SK-N-SH (cell line): ENCODE results near the gene FZD1. TPM values are rescaled to one million over a fixed set of nuclear protein-coding genes. Genes with fewer than 3 reads are reported as not detected.

Experiments used
- CTCF ChIA-PET: fragments of 300-600, 350-600 bp; formaldehyde crosslinking; extraction: SDS; loops from one replicate; lab custom pipeline; 2021; lab: Yijun Ruan, JAX
- POLR2A ChIA-PET: fragments of 350-600 bp; sonication (Branson Sonifier 250); formaldehyde crosslinking; extraction: SDS; loops from one replicate; lab custom pipeline; 2020; ENCODE audit warnings: antibody characterized with exemption, inconsistent platforms; lab: Yijun Ruan, JAX
- DNase-seq: peaks from one replicate; pipeline ENCODE4 v3.0.0; 2012
- H2AFZ ChIP-seq: fragments of 200-600 bp; sonication (generic); 2 replicates; pipeline ENCODE4 v1.8.1; 2016; ENCODE audit warnings: antibody characterized with exemption, mild to moderate bottlenecking, low read depth
- H3F3A ChIP-seq: fragments of 200-600 bp; sonication (generic); replicated peaks from 2 replicates; pipeline ENCODE3; 2016; ENCODE audit warnings: antibody characterized with exemption, mild to moderate bottlenecking; ENCODE audit not compliant: insufficient read depth
- H3K27ac ChIP-seq, 2 experiments: fragments of 200-500 bp in 1 of 2; fragments of 200-600 bp in 1 of 2; sonication (Bioruptor generic) in 1 of 2; sonication (generic), shearing (Covaris generic) in 1 of 2; 2 replicates each; pipeline versions ENCODE4 v1.5.1 to v1.6.1; 2014 to 2016; ENCODE audit warnings: low read depth in 2 of 2, inconsistent platforms in 1 of 2, low read length in 1 of 2, mild to moderate bottlenecking in 1 of 2, mixed read lengths in 1 of 2
- H3K27me3 ChIP-seq: fragments of 200-600 bp; sonication (generic), shearing (Covaris generic); 2 replicates; pipeline ENCODE4 v1.6.1; 2016; ENCODE audit warnings: mixed run types; ENCODE audit not compliant: insufficient read depth
- H3K36me3 ChIP-seq, 2 experiments: fragments of 200-500 bp in 1 of 2; fragments of 200-600 bp in 1 of 2; sonication (Bioruptor generic) in 1 of 2; sonication (generic) in 1 of 2; replicated peaks in 1 of 2; 2 replicates each; pipeline versions ENCODE3 to v1.5.1; 2014 to 2016; ENCODE audit warnings: low read length in 1 of 2, mild to moderate bottlenecking in 1 of 2; ENCODE audit not compliant: insufficient read depth in 2 of 2, control insufficient read depth in 1 of 2
- H3K4me1 ChIP-seq, 2 experiments: fragments of 200-500 bp in 1 of 2; fragments of 200-600 bp in 1 of 2; sonication (Bioruptor generic) in 1 of 2; sonication (generic), shearing (Covaris generic) in 1 of 2; 2 replicates each; pipeline versions ENCODE4 v1.5.1 to v1.6.1; 2014 to 2016; ENCODE audit warnings: low read depth in 1 of 2, low read length in 1 of 2, mixed run types in 1 of 2; ENCODE audit not compliant: insufficient read depth in 2 of 2, control insufficient read depth in 1 of 2
- H3K4me2 ChIP-seq: fragments of 200-600 bp; sonication (generic), shearing (Covaris generic); 2 replicates; pipeline ENCODE4 v1.6.1; 2017; ENCODE audit warnings: mixed run types
- H3K4me3 ChIP-seq, 2 experiments: fragments of 200-500 bp in 1 of 2; fragments of 200-600 bp in 1 of 2; sonication (Bioruptor generic) in 1 of 2; sonication (generic), shearing (Covaris generic) in 1 of 2; 2 replicates each; pipeline versions ENCODE4 v1.5.1 to v1.8.1; 2014 to 2016; ENCODE audit warnings: low read depth in 2 of 2, inconsistent platforms in 1 of 2, low read length in 1 of 2, mild to moderate bottlenecking in 1 of 2, mixed read lengths in 1 of 2, moderate library complexity in 1 of 2
- H3K79me2 ChIP-seq: fragments of 200-600 bp; sonication (generic); 2 replicates; pipeline ENCODE4 v1.8.1; 2017; ENCODE audit warnings: mild to moderate bottlenecking; ENCODE audit not compliant: insufficient read depth
- H3K9ac ChIP-seq: fragments of 200-600 bp; sonication (generic); 2 replicates; pipeline ENCODE4 v1.6.1; 2017; ENCODE audit warnings: mixed run types
- H3K9me2 ChIP-seq: fragments of 200-600 bp; sonication (generic); 2 replicates; pipeline ENCODE4 v1.6.1; 2017; ENCODE audit warnings: mixed run types
- H3K9me3 ChIP-seq: fragments of 200-600 bp; sonication (generic); 2 replicates; pipeline ENCODE4 v1.6.1; 2017; ENCODE audit warnings: mixed run types, mild to moderate bottlenecking, moderate library complexity
- H4K20me1 ChIP-seq: fragments of 200-600 bp; sonication (generic); 2 replicates; pipeline ENCODE4 v1.6.1; 2017; ENCODE audit warnings: mild to moderate bottlenecking, mixed run types; ENCODE audit not compliant: insufficient read depth
- CHD2 ChIP-seq: fragments of 150-350 bp; IDR thresholded peaks from 2 replicates; pipeline ENCODE4 v1.6.1; 2018; ENCODE audit warnings: low read length; ENCODE audit not compliant: partially characterized antibody
- ELF1 ChIP-seq: IDR thresholded peaks from 2 replicates; pipeline ENCODE4 v1.4.0; 2012
- EZH2phosphoT487 ChIP-seq: fragments of 200-600 bp; sonication (generic); IDR thresholded peaks from 2 replicates; pipeline ENCODE4 v1.6.1; 2017; ENCODE audit warnings: low read depth, mixed run types, mild to moderate bottlenecking, antibody characterized with exemption, moderate library complexity, borderline replicate concordance
- JUND ChIP-seq: IDR thresholded peaks from 2 replicates; pipeline ENCODE4 v1.4.0; 2012
- MEF2A ChIP-seq: IDR thresholded peaks from 2 replicates; pipeline ENCODE4 v1.4.0; 2012; ENCODE audit warnings: low read depth, borderline replicate concordance
- MXI1 ChIP-seq: IDR thresholded peaks from 2 replicates; pipeline ENCODE4 v1.6.1; 2012; ENCODE audit warnings: mild to moderate bottlenecking, low read depth, low read length, improper control_type of control experiment
- POLR2AphosphoS5 ChIP-seq: IDR thresholded peaks from 2 replicates; pipeline ENCODE4 v1.6.1; 2012; ENCODE audit warnings: low read depth, low read length
- RCOR1 ChIP-seq: fragments of 150-350 bp; IDR thresholded peaks from 2 replicates; pipeline ENCODE4 v1.6.1; 2017; ENCODE audit warnings: antibody characterized with exemption, low read length
- RXRA ChIP-seq: IDR thresholded peaks from 2 replicates; pipeline ENCODE4 v1.4.0; 2012; ENCODE audit warnings: low read depth, mild to moderate bottlenecking, borderline replicate concordance
- SIN3A ChIP-seq: IDR thresholded peaks from 2 replicates; pipeline ENCODE4 v1.6.1; 2012; ENCODE audit warnings: low read depth, mild to moderate bottlenecking, low read length, moderate library complexity, borderline replicate concordance
- TAF1 ChIP-seq: IDR thresholded peaks from 2 replicates; pipeline ENCODE4 v1.6.1; 2012; ENCODE audit warnings: low read depth, mild to moderate bottlenecking, low read length, moderate library complexity, borderline replicate concordance
- TEAD4 ChIP-seq: IDR thresholded peaks from 2 replicates; pipeline ENCODE4 v1.4.0; 2012; ENCODE audit warnings: mild to moderate bottlenecking, borderline replicate concordance; ENCODE audit not compliant: insufficient read depth
- YY1 ChIP-seq: IDR thresholded peaks from 2 replicates; pipeline ENCODE4 v1.4.0; 2012; ENCODE audit warnings: low read depth, mild to moderate bottlenecking
- WGBS: methylation state at CpG from one replicate; pipeline ENCODE4 v1.1.6; 2017; ENCODE audit warnings: low lambda C conversion rate; 5-methylcytosine and 5-hydroxymethylcytosine counted together
- polyA plus RNA-seq, 3 experiments: library from polyadenylated mRNA; depleted of rRNA; stranded (reverse); fragments of >200 nt; gene quantifications; 2 replicates each; pipeline ENCODE4 v1.2.3, GENCODE V29; 2012
- TF ChIP-seq, protein P1 (sequence below): IDR thresholded peaks from 2 replicates; pipeline ENCODE4 v1.6.1; 2012; ENCODE audit warnings: mild to moderate bottlenecking, low read depth, low read length, moderate library complexity
- TF ChIP-seq, protein P2 (sequence below): fragments of 200-600 bp; sonication (generic); IDR thresholded peaks from 2 replicates; pipeline ENCODE4 v1.6.1; 2017; ENCODE audit warnings: antibody characterized with exemption, mild to moderate bottlenecking, moderate library complexity
- TF ChIP-seq, protein P3 (sequence below): fragments of 150-350 bp; IDR thresholded peaks from 2 replicates; pipeline ENCODE4 v1.6.1; 2017; ENCODE audit warnings: antibody characterized with exemption, low read length, low read depth, borderline replicate concordance
- TF ChIP-seq, protein P4 (sequence below): IDR thresholded peaks from 2 replicates; pipeline ENCODE4 v1.4.0; 2012; ENCODE audit warnings: low read depth, borderline replicate concordance

Gene FZD1
- polyA plus RNA-seq, 1 of the 3 experiments (the other 2 are of a cell fraction), result 3.8 TPM

DNA sequence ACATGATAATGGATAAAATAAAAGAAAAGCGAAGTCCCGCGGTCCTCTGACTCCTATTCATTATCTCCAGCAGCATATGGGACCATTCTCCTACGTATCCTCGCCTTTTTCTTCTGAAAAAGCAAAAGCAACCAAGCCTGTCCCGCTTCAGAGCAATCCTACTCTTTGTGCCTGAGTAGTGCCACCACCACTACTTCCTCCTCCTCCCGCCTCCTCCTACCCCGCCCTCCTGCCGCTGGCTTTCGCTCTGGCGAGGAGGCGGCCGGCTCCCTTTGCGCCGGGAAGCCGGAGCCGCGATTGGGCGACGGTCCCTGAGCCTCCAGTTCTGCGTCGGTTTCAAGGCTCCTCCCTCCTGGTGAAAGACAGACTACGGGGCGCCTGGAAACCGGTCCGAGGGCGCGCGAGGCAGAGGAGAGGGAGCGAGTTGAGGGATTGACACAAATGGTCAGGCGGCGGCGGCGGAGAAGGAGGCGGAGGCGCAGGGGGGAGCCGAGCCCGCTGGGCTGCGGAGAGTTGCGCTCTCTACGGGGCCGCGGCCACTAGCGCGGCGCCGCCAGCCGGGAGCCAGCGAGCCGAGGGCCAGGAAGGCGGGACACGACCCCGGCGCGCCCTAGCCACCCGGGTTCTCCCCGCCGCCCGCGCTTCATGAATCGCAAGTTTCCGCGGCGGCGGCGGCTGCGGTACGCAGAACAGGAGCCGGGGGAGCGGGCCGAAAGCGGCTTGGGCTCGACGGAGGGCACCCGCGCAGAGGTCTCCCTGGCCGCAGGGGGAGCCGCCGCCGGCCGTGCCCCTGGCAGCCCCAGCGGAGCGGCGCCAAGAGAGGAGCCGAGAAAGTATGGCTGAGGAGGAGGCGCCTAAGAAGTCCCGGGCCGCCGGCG, at the start of gene FZD1 (continued):
- TF ChIP-seq, protein P1, sequence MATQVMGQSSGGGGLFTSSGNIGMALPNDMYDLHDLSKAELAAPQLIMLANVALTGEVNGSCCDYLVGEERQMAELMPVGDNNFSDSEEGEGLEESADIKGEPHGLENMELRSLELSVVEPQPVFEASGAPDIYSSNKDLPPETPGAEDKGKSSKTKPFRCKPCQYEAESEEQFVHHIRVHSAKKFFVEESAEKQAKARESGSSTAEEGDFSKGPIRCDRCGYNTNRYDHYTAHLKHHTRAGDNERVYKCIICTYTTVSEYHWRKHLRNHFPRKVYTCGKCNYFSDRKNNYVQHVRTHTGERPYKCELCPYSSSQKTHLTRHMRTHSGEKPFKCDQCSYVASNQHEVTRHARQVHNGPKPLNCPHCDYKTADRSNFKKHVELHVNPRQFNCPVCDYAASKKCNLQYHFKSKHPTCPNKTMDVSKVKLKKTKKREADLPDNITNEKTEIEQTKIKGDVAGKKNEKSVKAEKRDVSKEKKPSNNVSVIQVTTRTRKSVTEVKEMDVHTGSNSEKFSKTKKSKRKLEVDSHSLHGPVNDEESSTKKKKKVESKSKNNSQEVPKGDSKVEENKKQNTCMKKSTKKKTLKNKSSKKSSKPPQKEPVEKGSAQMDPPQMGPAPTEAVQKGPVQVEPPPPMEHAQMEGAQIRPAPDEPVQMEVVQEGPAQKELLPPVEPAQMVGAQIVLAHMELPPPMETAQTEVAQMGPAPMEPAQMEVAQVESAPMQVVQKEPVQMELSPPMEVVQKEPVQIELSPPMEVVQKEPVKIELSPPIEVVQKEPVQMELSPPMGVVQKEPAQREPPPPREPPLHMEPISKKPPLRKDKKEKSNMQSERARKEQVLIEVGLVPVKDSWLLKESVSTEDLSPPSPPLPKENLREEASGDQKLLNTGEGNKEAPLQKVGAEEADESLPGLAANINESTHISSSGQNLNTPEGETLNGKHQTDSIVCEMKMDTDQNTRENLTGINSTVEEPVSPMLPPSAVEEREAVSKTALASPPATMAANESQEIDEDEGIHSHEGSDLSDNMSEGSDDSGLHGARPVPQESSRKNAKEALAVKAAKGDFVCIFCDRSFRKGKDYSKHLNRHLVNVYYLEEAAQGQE, result peak; percentile 77; the same call in 1 of the 2 replicates
- TF ChIP-seq TAF1, result 0 out of 2 replicates have a peak, but pooled peaks have one; percentile 55
- TF ChIP-seq POLR2AphosphoS5, result peak; percentile 38; the same call in 1 of the 2 replicates
- peak; percentile 88; the same call in 1 of the 2 replicates for TF ChIP-seq SIN3A
- no peak for TF ChIP-seq EZH2phosphoT487
- TF ChIP-seq ELF1, result peak; percentile 61
- no peak; the same call in 1 of the 2 replicates for TF ChIP-seq MXI1
- no peak for TF ChIP-seq JUND
- TF ChIP-seq RXRA, result peak; percentile 11; the same call in 1 of the 2 replicates
- no peak; the same call in 1 of the 2 replicates for TF ChIP-seq MEF2A

DNA sequence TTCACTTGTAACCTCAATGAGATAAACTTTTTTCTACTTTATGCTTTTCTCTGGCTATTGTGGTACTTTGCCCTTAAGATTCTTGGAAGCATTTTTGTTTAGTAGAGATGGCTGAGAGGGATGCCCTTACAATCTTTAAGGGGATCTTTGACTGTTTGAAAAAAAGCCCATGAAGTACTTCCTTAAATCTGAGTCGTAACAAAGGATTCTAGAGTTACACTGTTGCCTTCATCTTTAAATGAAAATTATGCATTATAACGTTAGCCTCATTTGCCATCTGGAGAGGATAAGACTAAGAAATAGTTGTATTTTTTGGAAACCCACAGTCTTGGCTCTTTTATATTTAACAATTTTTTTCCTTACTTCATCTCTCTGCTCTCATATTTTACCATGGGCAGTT, 37.8 kb upstream of the FZD1 start:
- H3K9me2 ChIP-seq, result no peaks in the 10 kb centered on the region
- no peaks in the 10 kb centered on the region for H4K20me1 ChIP-seq
- H3K9me3 ChIP-seq, result no peaks in the 10 kb centered on the region
- no peak overlapping the region for H3K4me2 ChIP-seq
- H3K4me3 ChIP-seq, result no peak overlapping the region
- DNase-seq, result no peak
- no peak overlapping the region for H2AFZ ChIP-seq
- H3K27ac ChIP-seq, result no peak overlapping the region
- H3K36me3 ChIP-seq, result no peaks in the 10 kb centered on the region
- H3K4me1 ChIP-seq, result peaks cover 0 to 21% of the 10 kb centered on the region in 2 experiments; a peak in 1 of 4 replicates
- H3K27me3 ChIP-seq, result no peaks in the 10 kb centered on the region
- POLR2A ChIA-PET, result no interaction called here
- H3K79me2 ChIP-seq, result no peaks in the 10 kb centered on the region
- H3F3A ChIP-seq, result peaks cover 4% of the 10 kb centered on the region
- CTCF ChIA-PET, result interaction anchor here (1.7 to 2.5 kb wide), 2 partner anchors 14 kb away, joined by 7 to 13 read pairs; no protein-coding TSS in a partner anchor
- WGBS, result 34% methylated on average over 2 of the region's 2 CpGs
- no peak overlapping the region for H3K9ac ChIP-seq
- TF ChIP-seq, protein P2, sequence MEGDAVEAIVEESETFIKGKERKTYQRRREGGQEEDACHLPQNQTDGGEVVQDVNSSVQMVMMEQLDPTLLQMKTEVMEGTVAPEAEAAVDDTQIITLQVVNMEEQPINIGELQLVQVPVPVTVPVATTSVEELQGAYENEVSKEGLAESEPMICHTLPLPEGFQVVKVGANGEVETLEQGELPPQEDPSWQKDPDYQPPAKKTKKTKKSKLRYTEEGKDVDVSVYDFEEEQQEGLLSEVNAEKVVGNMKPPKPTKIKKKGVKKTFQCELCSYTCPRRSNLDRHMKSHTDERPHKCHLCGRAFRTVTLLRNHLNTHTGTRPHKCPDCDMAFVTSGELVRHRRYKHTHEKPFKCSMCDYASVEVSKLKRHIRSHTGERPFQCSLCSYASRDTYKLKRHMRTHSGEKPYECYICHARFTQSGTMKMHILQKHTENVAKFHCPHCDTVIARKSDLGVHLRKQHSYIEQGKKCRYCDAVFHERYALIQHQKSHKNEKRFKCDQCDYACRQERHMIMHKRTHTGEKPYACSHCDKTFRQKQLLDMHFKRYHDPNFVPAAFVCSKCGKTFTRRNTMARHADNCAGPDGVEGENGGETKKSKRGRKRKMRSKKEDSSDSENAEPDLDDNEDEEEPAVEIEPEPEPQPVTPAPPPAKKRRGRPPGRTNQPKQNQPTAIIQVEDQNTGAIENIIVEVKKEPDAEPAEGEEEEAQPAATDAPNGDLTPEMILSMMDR, result no peak
- TF ChIP-seq TAF1 (no peak), MXI1 (no peak), RCOR1 (no peak), YY1 (no peak), TEAD4 (no peak), CHD2 (no peak)
- TF ChIP-seq, protein P3, sequence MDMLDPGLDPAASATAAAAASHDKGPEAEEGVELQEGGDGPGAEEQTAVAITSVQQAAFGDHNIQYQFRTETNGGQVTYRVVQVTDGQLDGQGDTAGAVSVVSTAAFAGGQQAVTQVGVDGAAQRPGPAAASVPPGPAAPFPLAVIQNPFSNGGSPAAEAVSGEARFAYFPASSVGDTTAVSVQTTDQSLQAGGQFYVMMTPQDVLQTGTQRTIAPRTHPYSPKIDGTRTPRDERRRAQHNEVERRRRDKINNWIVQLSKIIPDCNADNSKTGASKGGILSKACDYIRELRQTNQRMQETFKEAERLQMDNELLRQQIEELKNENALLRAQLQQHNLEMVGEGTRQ, result no peak
- TF ChIP-seq, protein P4, sequence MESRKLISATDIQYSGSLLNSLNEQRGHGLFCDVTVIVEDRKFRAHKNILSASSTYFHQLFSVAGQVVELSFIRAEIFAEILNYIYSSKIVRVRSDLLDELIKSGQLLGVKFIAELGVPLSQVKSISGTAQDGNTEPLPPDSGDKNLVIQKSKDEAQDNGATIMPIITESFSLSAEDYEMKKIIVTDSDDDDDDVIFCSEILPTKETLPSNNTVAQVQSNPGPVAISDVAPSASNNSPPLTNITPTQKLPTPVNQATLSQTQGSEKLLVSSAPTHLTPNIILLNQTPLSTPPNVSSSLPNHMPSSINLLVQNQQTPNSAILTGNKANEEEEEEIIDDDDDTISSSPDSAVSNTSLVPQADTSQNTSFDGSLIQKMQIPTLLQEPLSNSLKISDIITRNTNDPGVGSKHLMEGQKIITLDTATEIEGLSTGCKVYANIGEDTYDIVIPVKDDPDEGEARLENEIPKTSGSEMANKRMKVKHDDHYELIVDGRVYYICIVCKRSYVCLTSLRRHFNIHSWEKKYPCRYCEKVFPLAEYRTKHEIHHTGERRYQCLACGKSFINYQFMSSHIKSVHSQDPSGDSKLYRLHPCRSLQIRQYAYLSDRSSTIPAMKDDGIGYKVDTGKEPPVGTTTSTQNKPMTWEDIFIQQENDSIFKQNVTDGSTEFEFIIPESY, result no peak
